Activated T-helper 17 cell treated with anti-CD3 and anti-CD28 coated beads, Interleukin-2, amount 50 U/mL, for 72 hours (primary cell): ENCODE data around the gene RNF19B. TPM values are rescaled to one million over a fixed set of nuclear protein-coding genes. Genes with fewer than 3 reads are reported as not detected.

Experiments used
- ATAC-seq: fragments of 150-1000 bp; cut with Tn5 transposase; replicated peaks from 2 replicates; pipeline ENCODE4 v1.10.0; 2021; ENCODE audit warnings: mild to moderate bottlenecking, moderate library complexity
- H3K27ac Mint-ChIP-seq: one replicate; pipeline ENCODE4 v1.8.0; 2022; ENCODE audit warnings: mixed read lengths
- H3K27me3 Mint-ChIP-seq: one replicate; pipeline ENCODE4 v1.8.0; 2022; ENCODE audit warnings: mixed read lengths
- H3K36me3 Mint-ChIP-seq: one replicate; pipeline ENCODE4 v1.8.0; 2022; ENCODE audit warnings: low read depth, mild to moderate bottlenecking, mixed read lengths
- H3K4me1 Mint-ChIP-seq: one replicate; pipeline ENCODE4 v1.8.0; 2022; ENCODE audit warnings: mixed read lengths
- H3K4me3 Mint-ChIP-seq: one replicate; pipeline ENCODE4 v1.8.0; 2022; ENCODE audit warnings: mild to moderate bottlenecking, mixed read lengths
- H3K9me3 Mint-ChIP-seq: one replicate; pipeline ENCODE4 v1.8.0; 2022; ENCODE audit warnings: mixed read lengths
- total RNA-seq, 2 donors: library from RNA; stranded (reverse); gene quantifications; one replicate each; pipeline ENCODE4 v1.2.3, GENCODE V29; 2022

The RNF19B gene, protein sequence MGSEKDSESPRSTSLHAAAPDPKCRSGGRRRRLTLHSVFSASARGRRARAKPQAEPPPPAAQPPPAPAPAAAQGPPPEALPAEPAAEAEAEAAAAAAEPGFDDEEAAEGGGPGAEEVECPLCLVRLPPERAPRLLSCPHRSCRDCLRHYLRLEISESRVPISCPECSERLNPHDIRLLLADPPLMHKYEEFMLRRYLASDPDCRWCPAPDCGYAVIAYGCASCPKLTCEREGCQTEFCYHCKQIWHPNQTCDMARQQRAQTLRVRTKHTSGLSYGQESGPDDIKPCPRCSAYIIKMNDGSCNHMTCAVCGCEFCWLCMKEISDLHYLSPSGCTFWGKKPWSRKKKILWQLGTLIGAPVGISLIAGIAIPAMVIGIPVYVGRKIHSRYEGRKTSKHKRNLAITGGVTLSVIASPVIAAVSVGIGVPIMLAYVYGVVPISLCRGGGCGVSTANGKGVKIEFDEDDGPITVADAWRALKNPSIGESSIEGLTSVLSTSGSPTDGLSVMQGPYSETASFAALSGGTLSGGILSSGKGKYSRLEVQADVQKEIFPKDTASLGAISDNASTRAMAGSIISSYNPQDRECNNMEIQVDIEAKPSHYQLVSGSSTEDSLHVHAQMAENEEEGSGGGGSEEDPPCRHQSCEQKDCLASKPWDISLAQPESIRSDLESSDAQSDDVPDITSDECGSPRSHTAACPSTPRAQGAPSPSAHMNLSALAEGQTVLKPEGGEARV
- 10 to 100 TPM; 32.2 to 65.6 TPM for total RNA-seq

DNA sequence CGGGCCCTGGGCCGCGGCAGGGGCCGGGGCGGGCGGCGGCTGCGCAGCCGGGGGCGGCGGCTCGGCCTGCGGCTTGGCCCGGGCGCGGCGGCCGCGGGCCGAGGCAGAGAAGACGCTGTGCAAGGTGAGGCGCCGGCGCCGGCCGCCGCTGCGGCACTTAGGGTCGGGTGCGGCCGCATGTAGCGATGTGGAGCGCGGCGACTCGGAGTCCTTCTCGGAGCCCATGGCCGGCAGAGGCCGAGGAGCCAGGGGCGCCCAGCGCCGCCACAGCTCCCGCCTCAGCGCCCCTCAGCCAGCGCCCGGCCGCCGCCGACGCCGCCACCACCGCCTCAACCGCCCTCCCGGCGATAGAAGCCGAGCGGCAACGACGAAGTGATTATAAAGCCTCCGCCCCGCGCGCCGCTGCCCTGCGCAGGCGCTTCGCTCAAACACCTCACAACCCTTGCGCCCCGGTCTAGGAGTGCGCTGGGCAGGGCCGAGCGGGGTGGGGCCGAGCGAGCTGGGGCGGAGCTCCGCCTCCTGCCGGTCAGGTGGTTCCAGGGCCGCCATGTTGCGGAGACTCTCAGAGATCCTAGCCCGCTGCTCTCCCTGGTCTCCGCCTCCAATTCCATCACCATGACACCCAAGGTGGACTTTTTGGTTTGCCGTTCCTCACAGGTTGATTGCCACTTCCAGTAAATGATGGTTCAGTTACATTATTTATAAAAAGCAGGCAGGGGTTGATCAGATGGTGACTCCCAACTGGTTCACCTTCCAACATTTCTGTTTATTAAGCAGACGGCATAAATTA, at the start of gene RNF19B:
Gene RNF19B, minus strand, starts transcription at position 349 of the 790 bp plus-strand sequence. Its CDS starts 124 bp downstream, at position 225.
- peaks cover 4% of the 10 kb centered on the region for H3K9me3 Mint-ChIP-seq
- peaks cover 35% of the 10 kb centered on the region for H3K4me1 Mint-ChIP-seq
- peak; percentile 91 for ATAC-seq
- no peaks in the 10 kb centered on the region for H3K27me3 Mint-ChIP-seq
- H3K36me3 Mint-ChIP-seq: peaks cover 35% of the 10 kb centered on the region
- peak within 1 kb of the TSS; percentile 98 for H3K4me3 Mint-ChIP-seq
- H3K27ac Mint-ChIP-seq: peak within 1 kb of the TSS; percentile 91

GRCh38 chr1:33013791-33014190, 49.2 kb upstream of the RNF19B start:
- Mint-ChIP-seq H3K4me3 (no peak overlapping the region), H3K36me3 (peaks cover 100% of the 10 kb centered on the region), H3K9me3 (no peaks in the 10 kb centered on the region), H3K4me1 (peaks cover 12% of the 10 kb centered on the region), H3K27me3 (no peaks in the 10 kb centered on the region), H3K27ac (no peak overlapping the region)
- no peak for ATAC-seq

DNA sequence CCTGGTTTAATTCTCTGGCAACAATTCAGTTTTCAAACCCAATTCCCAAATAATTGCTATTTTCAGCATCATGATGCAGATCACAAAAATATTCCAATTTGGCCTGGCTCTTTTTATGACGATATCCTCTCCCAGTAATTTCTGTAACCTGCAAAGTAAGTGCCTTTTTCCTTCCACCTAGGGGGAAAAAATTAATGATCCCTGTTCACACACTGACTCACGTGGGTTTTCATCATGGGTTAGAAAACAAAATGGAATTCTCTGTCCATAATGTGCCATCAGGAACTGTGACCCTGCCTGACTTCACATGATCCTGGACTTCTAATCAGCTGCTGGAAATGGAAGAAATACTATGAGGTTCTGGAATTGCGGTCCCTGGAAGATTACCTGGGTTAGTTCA, 47.6 kb upstream of the RNF19B start:
- ATAC-seq: no peak
- Mint-ChIP-seq H3K27me3 (no peaks in the 10 kb centered on the region), H3K4me3 (no peak overlapping the region), H3K36me3 (peaks cover 100% of the 10 kb centered on the region), H3K9me3 (no peaks in the 10 kb centered on the region), H3K27ac (peak overlapping the region; percentile 47), H3K4me1 (peaks cover 3% of the 10 kb centered on the region)

DNA sequence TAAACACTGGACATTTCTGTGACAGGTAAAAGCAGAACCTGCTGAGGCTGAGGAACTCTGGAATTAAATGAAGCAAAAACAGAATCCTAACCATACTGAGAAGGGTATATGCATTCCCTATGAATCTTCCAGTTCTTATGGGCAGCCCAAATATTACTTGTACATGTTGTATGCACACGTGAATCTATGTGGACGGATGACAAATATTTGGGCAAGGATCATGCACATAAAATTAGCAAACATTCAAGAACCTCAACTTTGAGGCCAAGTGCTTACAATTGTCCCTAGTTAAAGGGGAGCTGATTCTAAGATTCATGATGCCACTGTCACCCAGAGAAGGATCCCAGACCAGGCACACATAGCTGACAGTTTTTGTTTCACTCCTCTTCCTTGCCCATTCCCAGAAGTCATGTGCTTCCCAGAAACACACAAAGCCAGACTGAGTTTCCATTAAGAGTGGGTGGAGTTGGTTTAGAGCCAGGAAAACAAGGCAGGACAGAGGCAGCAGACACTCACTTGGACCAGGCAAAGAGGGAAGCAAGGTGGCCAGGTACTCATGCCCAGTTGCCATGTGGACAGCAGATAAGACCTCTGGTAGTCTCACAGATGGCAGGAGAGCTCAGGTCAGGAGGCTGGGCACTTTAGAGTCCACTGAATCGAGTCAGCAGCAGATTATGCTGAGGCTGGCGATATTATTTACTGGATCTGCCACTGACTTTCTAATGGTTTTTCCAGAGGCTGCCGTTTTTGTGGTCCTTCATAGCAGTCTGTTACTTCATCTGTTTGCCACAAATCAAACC, 46.5 kb upstream of the RNF19B start:
- Mint-ChIP-seq H3K27ac (peak overlapping the region; percentile 47), H3K27me3 (no peaks in the 10 kb centered on the region), H3K36me3 (peaks cover 100% of the 10 kb centered on the region), H3K4me1 (peaks cover 8% of the 10 kb centered on the region), H3K4me3 (no peak overlapping the region), H3K9me3 (no peaks in the 10 kb centered on the region)
- no peak for ATAC-seq

DNA sequence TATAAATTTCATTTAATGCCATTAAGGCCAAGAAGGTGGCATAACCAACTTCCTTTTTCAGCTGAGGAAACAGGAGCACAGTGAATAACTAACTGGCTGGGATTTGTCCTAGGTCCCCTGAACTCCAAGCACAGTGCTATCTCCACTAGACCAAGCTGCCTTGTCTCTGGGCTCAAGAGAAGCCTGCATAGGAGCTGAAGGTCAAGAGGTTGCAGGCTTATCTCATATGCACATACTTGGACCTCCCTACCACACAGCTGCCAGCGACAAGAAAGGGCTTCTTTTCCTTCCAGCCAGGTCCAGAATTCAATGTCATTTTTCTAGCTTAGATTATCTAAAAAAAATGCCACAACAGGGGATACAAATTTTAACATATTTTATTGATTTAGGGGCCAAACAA, 45.0 kb upstream of the RNF19B start:
- Mint-ChIP-seq H3K36me3 (peaks cover 100% of the 10 kb centered on the region), H3K9me3 (no peaks in the 10 kb centered on the region), H3K4me1 (peaks cover 23% of the 10 kb centered on the region), H3K27ac (no peak overlapping the region), H3K4me3 (no peak overlapping the region), H3K27me3 (no peaks in the 10 kb centered on the region)
- ATAC-seq: no peak

DNA sequence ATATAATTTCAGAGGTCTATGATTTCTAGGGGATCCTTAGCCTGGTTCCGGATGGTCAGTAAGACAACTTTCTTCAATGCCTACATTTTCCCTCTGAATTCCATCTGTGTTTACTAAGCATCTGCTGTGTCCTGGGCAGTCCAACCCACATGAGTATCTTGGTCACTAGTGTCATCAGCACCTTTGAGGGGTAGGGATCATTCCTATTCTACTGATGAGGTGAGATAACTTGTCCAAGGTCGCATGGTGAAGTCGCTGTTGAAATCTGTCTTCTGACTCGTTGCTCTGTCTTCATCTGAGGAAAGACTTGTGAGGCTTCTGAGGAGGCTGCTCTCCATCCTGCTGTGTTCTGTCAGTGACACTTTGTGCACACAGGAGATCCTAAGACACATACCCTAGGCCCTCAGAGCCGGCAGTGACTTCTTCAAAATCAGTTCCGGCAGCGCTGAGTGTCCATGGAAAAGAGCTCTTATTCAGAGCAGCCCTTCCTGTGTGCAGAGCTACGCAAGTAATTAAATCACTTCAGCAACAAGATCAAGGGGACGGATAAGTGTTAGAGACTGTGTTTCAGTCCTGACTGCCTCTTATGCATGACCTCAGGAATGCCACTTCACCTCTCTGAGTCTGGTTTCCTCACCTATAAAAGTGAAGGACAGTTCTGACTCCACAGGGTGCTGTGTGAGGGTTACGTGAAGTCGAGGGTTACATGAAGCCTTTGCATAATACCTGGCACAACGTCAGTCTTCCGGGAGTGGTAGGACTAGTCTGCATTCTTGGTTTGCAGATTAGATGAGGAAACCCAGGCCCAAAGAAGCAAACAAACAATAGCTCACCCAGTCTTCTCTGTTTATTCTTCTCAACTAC, 43.7 kb upstream of the RNF19B start:
- Mint-ChIP-seq H3K27ac (peak overlapping the region; percentile 49), H3K9me3 (no peaks in the 10 kb centered on the region), H3K4me3 (no peak overlapping the region), H3K36me3 (peaks cover 100% of the 10 kb centered on the region), H3K4me1 (peaks cover 21% of the 10 kb centered on the region), H3K27me3 (no peaks in the 10 kb centered on the region)
- no peak for ATAC-seq

GRCh38 chr1:33007190-33008050, 42.8 kb upstream of the RNF19B start:
- H3K36me3 Mint-ChIP-seq: peaks cover 100% of the 10 kb centered on the region
- H3K27ac Mint-ChIP-seq: peak overlapping the region; percentile 1
- no peaks in the 10 kb centered on the region for H3K27me3 Mint-ChIP-seq

GRCh38 chr1:33005838-33006421, 41.3 kb upstream of the RNF19B start:
- ATAC-seq: no peak
- Mint-ChIP-seq H3K36me3 (peaks cover 98% of the 10 kb centered on the region), H3K27ac (peak overlapping the region; percentile 91), H3K4me1 (peaks cover 31% of the 10 kb centered on the region), H3K4me3 (peak overlapping the region; percentile 57), H3K27me3 (no peaks in the 10 kb centered on the region), H3K9me3 (no peaks in the 10 kb centered on the region)

More at GRCh38 chr1:33007190-33008050, 42.8 kb upstream of the RNF19B start:
- no peaks in the 10 kb centered on the region for H3K9me3 Mint-ChIP-seq
- ATAC-seq: peak; percentile 19
- no peak overlapping the region for H3K4me3 Mint-ChIP-seq
- peaks cover 25% of the 10 kb centered on the region for H3K4me1 Mint-ChIP-seq

- Mint-ChIP-seq H3K36me3 (peaks cover 91% of the 10 kb centered on the region), H3K4me1 (peaks cover 37% of the 10 kb centered on the region), H3K9me3 (no peaks in the 10 kb centered on the region), H3K4me3 (peak overlapping the region; percentile 57), H3K27ac (peak overlapping the region; percentile 91), H3K27me3 (no peaks in the 10 kb centered on the region)
- peak; percentile 69 for ATAC-seq
Measured at GRCh38 chr1:33005117-33005837, 40.7 kb upstream of the RNF19B start.

DNA sequence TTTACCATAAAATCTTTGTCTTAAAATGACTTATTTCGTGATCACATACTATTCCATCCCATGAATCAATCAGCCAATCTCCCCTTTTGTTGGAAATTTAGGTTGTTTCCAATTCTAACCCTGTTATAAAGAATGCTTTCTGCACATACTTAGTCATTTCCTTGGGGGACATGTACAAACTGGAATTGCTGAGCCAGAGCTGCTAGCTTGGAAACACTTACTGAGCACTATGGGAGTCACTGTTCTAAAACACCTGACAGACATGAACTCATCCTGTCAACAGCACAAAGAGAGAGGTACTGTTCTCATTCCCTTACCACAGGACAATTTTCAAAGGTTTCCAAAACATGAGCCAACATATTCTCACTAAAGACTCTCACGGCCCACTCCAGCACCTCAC, 40.0 kb upstream of the RNF19B start:
- no peaks in the 10 kb centered on the region for H3K27me3 Mint-ChIP-seq
- no peaks in the 10 kb centered on the region for H3K9me3 Mint-ChIP-seq
- peak overlapping the region; percentile 57 for H3K4me3 Mint-ChIP-seq
- peak; percentile 84 for ATAC-seq
- peaks cover 37% of the 10 kb centered on the region for H3K4me1 Mint-ChIP-seq
- peaks cover 84% of the 10 kb centered on the region for H3K36me3 Mint-ChIP-seq
- H3K27ac Mint-ChIP-seq: peak overlapping the region; percentile 91

- H3K4me1 Mint-ChIP-seq: peaks cover 37% of the 10 kb centered on the region
- no peaks in the 10 kb centered on the region for H3K27me3 Mint-ChIP-seq
- ATAC-seq: no peak
- peak overlapping the region; percentile 91 for H3K27ac Mint-ChIP-seq
- no peaks in the 10 kb centered on the region for H3K9me3 Mint-ChIP-seq
- no peak overlapping the region for H3K4me3 Mint-ChIP-seq
- H3K36me3 Mint-ChIP-seq: peaks cover 75% of the 10 kb centered on the region
Measured at GRCh38 chr1:33003657-33004056, 39.0 kb upstream of the RNF19B start.
